ENCODE results near the gene RELN. TPM values are rescaled to one million over a fixed set of nuclear protein-coding genes. Genes with fewer than 3 reads are reported as not detected.

The RELN gene
- total and polyA plus RNA-seq, 9 of the 15 experiments (the other 6 are each of a cell fraction or from before 2014, with no cell fraction given): 12.9 to 43.2 (median 18.1) TPM

DNA sequence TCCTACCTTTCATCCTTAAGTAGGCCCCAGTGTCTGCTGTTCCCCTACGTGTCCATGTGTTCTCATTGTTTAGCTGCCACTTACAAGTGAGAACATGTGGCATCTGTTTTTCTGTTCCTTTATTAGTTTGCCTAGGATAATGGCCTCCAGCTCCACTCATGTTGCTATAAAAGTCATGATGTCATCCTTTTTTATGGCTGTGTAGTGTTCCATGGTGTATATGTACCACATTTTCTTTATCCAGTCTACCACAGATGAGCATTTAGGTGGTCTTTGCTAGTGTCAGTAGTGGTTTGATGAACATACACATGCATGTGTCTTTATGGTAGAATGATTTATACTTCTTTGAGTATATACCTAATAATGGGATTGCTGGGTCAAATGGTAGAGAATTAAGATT is 397.3 kb downstream of the RELN start:
- WGBS (ENCODE audit: insufficient coverage, low coverage, missing lambda C conversion rate): 93% methylated on average over 1 of the region's 1 CpG
- Histone ChIP-seq H2AFZ (ENCODE audit: low read depth, low read length) (no peak overlapping the region), H3K27me3 (ENCODE audit: control insufficient read depth in 2 of 2, insufficient read depth in 2 of 2, low read length in 2 of 2) (no peaks in the 10 kb centered on the region), H3K79me2 (ENCODE audit: control insufficient read depth, insufficient read depth, low read length) (no peaks in the 10 kb centered on the region), H3K9me3 (replicated peaks; ENCODE audit: control insufficient read depth, insufficient read depth, low read depth, low read length) (no peaks in the 10 kb centered on the region), H3K4me3 (no peak overlapping the region), H3K9me1 (ENCODE audit: control insufficient read depth, insufficient read depth, low read length) (no peaks in the 10 kb centered on the region), H3K4me1 (replicated peaks in 1 of 2; ENCODE audit: control insufficient read depth in 2 of 2, insufficient read depth in 2 of 2, low read length in 2 of 2) (no peaks in the 10 kb centered on the region), H3K9ac (ENCODE audit: insufficient read depth in 1 of 2, low read depth in 2 of 2, low read length in 2 of 2) (no peak overlapping the region), H3K36me3 (ENCODE audit: control insufficient read depth, insufficient read depth, low read length) (peaks cover 7% of the 10 kb centered on the region; the same call in 2 of the 3 replicates), H3K4me2 (ENCODE audit: insufficient read depth, low read length) (no peak overlapping the region), H4K20me1 (replicated peaks; ENCODE audit: control insufficient read depth, insufficient read depth, low read length) (no peaks in the 10 kb centered on the region), H3K27ac (ENCODE audit: extremely low read depth, low read depth, low read length) (no peak overlapping the region)
- intact Hi-C loops (cut with micrococcal nuclease) (no loop called here), in situ Hi-C loops (cut with MboI) (no loop called here)
- no peak for DNase-seq (ENCODE audit: extremely low read depth in 1 of 4, low spot score in 3 of 4)
- no TSS peak for BruUV-seq (replicated peaks)
- no peak for ATAC-seq
- ChIA-PET POLR2A (interaction anchor here (0.5 to 1.1 kb wide), 2 partner anchors 13 to 27 kb away, joined by 3 to 4 read pairs; no protein-coding TSS in a partner anchor), CTCF (ENCODE audit: low intra/inter-chr PET ratio) (no interaction called here)
- FAIRE-seq: no peak
- no peak for TF ChIP-seq BMI1 (IDR thresholded peaks at IDR 0.05; ENCODE audit: low read length)
- TF ChIP-seq, protein P1, sequence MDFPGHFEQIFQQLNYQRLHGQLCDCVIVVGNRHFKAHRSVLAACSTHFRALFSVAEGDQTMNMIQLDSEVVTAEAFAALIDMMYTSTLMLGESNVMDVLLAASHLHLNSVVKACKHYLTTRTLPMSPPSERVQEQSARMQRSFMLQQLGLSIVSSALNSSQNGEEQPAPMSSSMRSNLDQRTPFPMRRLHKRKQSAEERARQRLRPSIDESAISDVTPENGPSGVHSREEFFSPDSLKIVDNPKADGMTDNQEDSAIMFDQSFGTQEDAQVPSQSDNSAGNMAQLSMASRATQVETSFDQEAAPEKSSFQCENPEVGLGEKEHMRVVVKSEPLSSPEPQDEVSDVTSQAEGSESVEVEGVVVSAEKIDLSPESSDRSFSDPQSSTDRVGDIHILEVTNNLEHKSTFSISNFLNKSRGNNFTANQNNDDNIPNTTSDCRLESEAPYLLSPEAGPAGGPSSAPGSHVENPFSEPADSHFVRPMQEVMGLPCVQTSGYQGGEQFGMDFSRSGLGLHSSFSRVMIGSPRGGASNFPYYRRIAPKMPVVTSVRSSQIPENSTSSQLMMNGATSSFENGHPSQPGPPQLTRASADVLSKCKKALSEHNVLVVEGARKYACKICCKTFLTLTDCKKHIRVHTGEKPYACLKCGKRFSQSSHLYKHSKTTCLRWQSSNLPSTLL (IDR thresholded peaks at IDR 0.05): no peak
- TF ChIP-seq ZNF146 (CRISPR knock-in tag; IDR thresholded peaks at IDR 0.05; ENCODE audit: unreplicated experiment): peak; percentile 86
- no peak for TF ChIP-seq RBM17 (IDR thresholded peaks at IDR 0.05; ENCODE audit: borderline replicate concordance, low read depth, low read length)
- no peak for TF ChIP-seq CBFB (CRISPR knock-in tag; IDR thresholded peaks at IDR 0.05)
- no peak for TF ChIP-seq PHB (CRISPR knock-in tag; IDR thresholded peaks at IDR 0.05)
- TF ChIP-seq, protein P2, sequence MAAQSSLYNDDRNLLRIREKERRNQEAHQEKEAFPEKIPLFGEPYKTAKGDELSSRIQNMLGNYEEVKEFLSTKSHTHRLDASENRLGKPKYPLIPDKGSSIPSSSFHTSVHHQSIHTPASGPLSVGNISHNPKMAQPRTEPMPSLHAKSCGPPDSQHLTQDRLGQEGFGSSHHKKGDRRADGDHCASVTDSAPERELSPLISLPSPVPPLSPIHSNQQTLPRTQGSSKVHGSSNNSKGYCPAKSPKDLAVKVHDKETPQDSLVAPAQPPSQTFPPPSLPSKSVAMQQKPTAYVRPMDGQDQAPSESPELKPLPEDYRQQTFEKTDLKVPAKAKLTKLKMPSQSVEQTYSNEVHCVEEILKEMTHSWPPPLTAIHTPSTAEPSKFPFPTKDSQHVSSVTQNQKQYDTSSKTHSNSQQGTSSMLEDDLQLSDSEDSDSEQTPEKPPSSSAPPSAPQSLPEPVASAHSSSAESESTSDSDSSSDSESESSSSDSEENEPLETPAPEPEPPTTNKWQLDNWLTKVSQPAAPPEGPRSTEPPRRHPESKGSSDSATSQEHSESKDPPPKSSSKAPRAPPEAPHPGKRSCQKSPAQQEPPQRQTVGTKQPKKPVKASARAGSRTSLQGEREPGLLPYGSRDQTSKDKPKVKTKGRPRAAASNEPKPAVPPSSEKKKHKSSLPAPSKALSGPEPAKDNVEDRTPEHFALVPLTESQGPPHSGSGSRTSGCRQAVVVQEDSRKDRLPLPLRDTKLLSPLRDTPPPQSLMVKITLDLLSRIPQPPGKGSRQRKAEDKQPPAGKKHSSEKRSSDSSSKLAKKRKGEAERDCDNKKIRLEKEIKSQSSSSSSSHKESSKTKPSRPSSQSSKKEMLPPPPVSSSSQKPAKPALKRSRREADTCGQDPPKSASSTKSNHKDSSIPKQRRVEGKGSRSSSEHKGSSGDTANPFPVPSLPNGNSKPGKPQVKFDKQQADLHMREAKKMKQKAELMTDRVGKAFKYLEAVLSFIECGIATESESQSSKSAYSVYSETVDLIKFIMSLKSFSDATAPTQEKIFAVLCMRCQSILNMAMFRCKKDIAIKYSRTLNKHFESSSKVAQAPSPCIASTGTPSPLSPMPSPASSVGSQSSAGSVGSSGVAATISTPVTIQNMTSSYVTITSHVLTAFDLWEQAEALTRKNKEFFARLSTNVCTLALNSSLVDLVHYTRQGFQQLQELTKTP (IDR thresholded peaks at IDR 0.05; ENCODE audit: low read depth in 1 of 2, partially characterized antibody in 2 of 2): no peak
- no peak for TF ChIP-seq ZNF445 (CRISPR knock-in tag; IDR thresholded peaks at IDR 0.05; ENCODE audit: low read depth)
- TF ChIP-seq, protein P3, sequence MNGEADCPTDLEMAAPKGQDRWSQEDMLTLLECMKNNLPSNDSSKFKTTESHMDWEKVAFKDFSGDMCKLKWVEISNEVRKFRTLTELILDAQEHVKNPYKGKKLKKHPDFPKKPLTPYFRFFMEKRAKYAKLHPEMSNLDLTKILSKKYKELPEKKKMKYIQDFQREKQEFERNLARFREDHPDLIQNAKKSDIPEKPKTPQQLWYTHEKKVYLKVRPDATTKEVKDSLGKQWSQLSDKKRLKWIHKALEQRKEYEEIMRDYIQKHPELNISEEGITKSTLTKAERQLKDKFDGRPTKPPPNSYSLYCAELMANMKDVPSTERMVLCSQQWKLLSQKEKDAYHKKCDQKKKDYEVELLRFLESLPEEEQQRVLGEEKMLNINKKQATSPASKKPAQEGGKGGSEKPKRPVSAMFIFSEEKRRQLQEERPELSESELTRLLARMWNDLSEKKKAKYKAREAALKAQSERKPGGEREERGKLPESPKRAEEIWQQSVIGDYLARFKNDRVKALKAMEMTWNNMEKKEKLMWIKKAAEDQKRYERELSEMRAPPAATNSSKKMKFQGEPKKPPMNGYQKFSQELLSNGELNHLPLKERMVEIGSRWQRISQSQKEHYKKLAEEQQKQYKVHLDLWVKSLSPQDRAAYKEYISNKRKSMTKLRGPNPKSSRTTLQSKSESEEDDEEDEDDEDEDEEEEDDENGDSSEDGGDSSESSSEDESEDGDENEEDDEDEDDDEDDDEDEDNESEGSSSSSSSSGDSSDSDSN (IDR thresholded peaks at IDR 0.05; ENCODE audit: borderline replicate concordance in 1 of 2, low read depth in 2 of 2, low read length in 2 of 2): no peak
